ENCODE results near the gene USP7. TPM values are rescaled to one million over a fixed set of nuclear protein-coding genes. Genes with fewer than 3 reads are reported as not detected.
A peak's percentile ranks its signal among the peaks of the same experiment; 100 is the strongest.

The USP7 gene
- total RNA-seq, 4 donors from 2014 or later = 125 to 139 (median 130) TPM

DNA sequence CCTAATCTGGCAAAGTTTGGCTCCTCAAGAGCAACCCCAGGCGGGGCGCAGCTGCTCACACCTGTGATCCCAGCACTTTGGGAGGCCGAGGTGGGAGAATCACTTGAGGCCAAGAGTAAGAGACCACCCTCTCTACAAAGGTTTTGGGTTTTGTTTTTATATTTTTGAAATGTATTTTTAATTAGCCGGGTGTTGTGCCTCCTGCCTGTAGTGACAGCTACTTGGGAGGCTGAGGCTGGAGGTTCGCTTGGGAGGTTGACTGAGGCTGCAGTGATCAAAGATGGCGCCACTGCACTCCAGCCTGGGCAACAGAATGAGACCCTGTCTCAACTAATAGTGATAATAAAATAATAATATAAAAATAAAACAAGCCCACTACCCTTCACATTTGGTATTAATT, 756 bp upstream of the USP7 start:
- TF ChIP-seq, protein P1, sequence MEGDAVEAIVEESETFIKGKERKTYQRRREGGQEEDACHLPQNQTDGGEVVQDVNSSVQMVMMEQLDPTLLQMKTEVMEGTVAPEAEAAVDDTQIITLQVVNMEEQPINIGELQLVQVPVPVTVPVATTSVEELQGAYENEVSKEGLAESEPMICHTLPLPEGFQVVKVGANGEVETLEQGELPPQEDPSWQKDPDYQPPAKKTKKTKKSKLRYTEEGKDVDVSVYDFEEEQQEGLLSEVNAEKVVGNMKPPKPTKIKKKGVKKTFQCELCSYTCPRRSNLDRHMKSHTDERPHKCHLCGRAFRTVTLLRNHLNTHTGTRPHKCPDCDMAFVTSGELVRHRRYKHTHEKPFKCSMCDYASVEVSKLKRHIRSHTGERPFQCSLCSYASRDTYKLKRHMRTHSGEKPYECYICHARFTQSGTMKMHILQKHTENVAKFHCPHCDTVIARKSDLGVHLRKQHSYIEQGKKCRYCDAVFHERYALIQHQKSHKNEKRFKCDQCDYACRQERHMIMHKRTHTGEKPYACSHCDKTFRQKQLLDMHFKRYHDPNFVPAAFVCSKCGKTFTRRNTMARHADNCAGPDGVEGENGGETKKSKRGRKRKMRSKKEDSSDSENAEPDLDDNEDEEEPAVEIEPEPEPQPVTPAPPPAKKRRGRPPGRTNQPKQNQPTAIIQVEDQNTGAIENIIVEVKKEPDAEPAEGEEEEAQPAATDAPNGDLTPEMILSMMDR (IDR thresholded peaks at IDR 0.05) = no peak
- no peak for TF ChIP-seq POLR2A (IDR thresholded peaks at IDR 0.05)
- peak overlapping the region; percentile 78 to 90 (median 79) for H3K27ac ChIP-seq
- no peaks in the 10 kb centered on the region for H3K27me3 ChIP-seq
- peak overlapping the region; percentile 51 to 82 (median 72) for H3K4me3 ChIP-seq
- no peak for DNase-seq
- no peaks in the 10 kb centered on the region for H3K36me3 ChIP-seq
- no peaks in the 10 kb centered on the region for H3K9me3 ChIP-seq
- H3K4me1 ChIP-seq = peaks cover 4 to 37% (median 19%) of the 10 kb centered on the region in 4 donors

DNA sequence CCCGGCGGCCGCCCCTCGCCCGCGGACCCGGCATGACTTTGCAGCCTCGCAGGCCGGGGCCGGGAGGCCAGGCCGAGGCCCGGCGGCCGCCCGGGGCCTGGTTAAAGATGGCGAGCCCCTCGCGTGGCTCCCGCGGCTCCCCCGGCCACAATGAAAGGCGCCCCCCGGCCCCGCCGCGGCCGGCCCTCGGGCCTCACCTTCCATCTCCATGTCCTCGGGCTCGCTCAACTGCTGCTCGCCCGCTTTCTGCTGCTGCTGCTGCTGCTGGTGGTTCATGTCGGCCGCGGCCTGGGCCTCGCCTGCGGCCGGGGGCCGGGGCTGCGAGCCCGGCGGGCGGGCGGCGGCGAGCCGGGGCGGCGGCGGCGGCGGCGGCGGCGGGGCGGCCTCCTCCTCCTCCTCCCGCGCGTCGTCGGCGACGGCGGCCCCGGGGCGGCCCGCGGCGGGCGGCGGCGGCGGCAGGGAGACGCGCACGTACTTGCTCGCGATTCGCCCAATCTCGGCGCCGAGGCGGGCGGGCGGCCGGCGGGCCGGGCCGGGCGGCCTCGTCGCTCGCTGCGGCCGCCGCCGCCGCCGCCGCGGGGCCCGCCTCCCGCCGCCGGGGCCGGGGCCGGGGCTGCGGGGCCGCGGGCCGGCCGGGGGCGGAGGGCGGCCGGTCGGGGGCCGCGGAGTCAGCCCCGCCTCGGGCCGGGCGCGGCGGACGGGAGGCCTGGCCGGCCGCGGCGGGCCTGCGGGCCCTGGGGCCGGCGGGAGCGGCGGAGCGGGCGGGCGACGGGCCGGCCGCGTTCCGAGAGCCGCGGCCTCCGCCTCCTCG, 491 bp downstream of the USP7 start:
- TF ChIP-seq, protein P1 (IDR thresholded peaks at IDR 0.05) = no peak
- TF ChIP-seq POLR2A (IDR thresholded peaks at IDR 0.05) = no peak
- Histone ChIP-seq H3K4me1 (peaks cover 5 to 50% (median 29%) of the 10 kb centered on the region in 4 donors), H3K27ac (peak overlapping the region; percentile 80 to 90 (median 89)), H3K27me3 (no peaks in the 10 kb centered on the region), H3K9me3 (no peaks in the 10 kb centered on the region), H3K4me3 (peak overlapping the region; percentile 82 to 89 (median 86)), H3K36me3 (no peaks in the 10 kb centered on the region)
- no peak for DNase-seq

DNA sequence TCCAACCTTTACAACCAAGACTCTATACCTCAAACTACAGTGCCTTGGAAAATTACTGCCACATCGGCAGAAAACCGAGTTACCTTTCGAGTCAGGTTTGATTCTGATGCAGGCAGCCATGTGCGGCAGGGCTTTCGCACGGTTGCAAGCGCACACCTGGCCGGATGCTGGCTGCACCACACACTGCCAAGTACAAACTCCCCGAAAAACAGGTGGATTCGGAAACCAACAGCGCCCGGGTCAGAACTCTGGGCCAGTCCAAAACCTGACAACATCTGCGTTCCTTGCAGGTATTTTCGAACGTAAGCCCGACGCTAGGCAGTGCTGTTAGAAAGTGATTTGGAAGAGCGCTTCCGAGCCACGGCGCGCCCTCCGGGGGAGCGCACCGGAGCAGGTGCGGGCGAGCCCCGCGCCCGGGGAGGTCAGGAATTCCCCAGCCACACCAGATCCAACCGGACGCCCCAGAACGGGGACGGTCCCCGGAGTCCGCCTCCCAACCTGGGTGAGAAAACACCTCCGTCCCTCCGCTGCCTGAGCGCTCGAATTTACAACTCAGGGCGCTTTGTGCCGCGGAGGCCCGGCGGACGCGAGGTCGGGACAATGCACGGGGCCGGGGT, 1.2 kb downstream of the USP7 start:
- Histone ChIP-seq H3K27ac (peak overlapping the region; percentile 77 to 90 (median 89)), H3K9me3 (no peaks in the 10 kb centered on the region), H3K4me3 (peak overlapping the region; percentile 82 to 89 (median 86)), H3K36me3 (no peaks in the 10 kb centered on the region), H3K4me1 (peaks cover 8 to 56% (median 36%) of the 10 kb centered on the region in 4 donors), H3K27me3 (no peaks in the 10 kb centered on the region)
- peak; percentile 64 to 88 (median 84) for DNase-seq
- TF ChIP-seq, protein P1 (IDR thresholded peaks at IDR 0.05) = no peak
- no peak for TF ChIP-seq POLR2A (IDR thresholded peaks at IDR 0.05)

DNA sequence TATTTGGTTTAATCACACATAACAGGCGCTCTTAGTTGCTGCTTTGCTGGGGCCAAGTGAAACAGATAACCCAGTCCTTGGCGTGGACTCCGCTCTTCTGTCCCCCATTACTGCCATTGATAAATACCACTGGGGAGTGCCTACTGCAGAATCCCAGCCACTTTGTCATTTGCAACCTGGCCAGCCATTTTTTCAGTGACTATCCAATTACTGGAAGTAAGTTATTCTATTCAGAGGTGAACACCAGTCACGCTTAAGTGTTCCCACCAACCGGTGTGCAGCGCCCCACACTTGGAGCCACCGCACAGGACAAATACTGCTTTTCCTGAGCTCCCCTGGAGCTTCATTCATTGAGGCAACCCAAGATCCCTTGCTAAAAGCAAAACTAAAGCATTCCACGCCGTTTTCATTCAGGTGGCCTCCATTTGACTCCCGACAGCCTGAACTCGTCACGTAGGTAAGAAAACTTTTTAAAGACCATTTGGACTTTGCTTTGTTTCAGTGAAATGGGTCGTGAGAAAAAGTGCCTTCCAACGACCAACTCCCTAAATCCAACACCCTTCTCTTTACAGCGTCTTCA, 1.8 kb downstream of the USP7 start:
- peak overlapping the region; percentile 82 to 89 (median 86) for H3K4me3 ChIP-seq
- peaks cover 8 to 56% (median 39%) of the 10 kb centered on the region in 4 donors for H3K4me1 ChIP-seq
- no peak for TF ChIP-seq POLR2A (IDR thresholded peaks at IDR 0.05)
- H3K9me3 ChIP-seq = no peaks in the 10 kb centered on the region
- DNase-seq = peak in 1 of 3 donors; percentile 39
- peak overlapping the region; percentile 77 to 90 (median 89) for H3K27ac ChIP-seq
- no peaks in the 10 kb centered on the region for H3K27me3 ChIP-seq
- no peaks in the 10 kb centered on the region for H3K36me3 ChIP-seq

DNA sequence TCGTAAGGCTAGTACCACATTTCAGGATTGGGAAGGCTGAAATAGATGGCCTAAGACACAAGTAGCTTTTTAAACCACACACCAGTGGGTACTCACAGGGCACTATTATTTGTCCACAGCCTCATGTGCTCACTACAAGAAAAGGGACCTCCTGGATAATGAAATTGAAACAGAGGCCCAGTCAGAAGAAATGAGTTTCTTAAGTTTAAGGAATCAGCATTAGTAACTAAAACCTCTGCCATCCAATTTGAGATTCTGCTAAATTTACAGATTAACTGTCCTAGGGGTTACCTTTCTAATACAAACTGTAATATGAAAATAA, 3.0 kb downstream of the USP7 start:
- no peaks in the 10 kb centered on the region for H3K27me3 ChIP-seq
- peak overlapping the region; percentile 50 to 89 (median 55) for H3K27ac ChIP-seq
- H3K4me1 ChIP-seq = peaks cover 15 to 65% (median 40%) of the 10 kb centered on the region in 4 donors
- no peaks in the 10 kb centered on the region for H3K36me3 ChIP-seq
- no peak for TF ChIP-seq POLR2A (IDR thresholded peaks at IDR 0.05)
- TF ChIP-seq, protein P1 (IDR thresholded peaks at IDR 0.05) = no peak
- DNase-seq = no peak
- H3K4me3 ChIP-seq = peak overlapping the region in 1 of 4 donors; percentile 5
- H3K9me3 ChIP-seq = no peaks in the 10 kb centered on the region

Data from Peyer's patch (tissue), 4 donors.